Omental fat pad (tissue), 4 donors: ENCODE data around the gene SECISBP2. TPM values are rescaled to one million over a fixed set of nuclear protein-coding genes. Genes with fewer than 3 reads are reported as not detected.

Experiments
- ATAC-seq: fragments of 150-250 bp; one replicate; pipeline ENCODE4 v1.9.1; 2016; ENCODE audit warnings: mild to moderate bottlenecking, moderate library complexity; ENCODE audit not compliant: low FRiP score
- DNase-seq: peaks from one replicate; pipeline ENCODE4 v3.0.0-alpha.2; 2019; ENCODE audit warnings: low spot score
- total RNA-seq, 4 donors: library from RNA; depleted of rRNA; stranded (reverse); fragments of >200 nt; gene quantifications; one replicate each; pipeline ENCODE4 v1.1.0, GENCODE V29; 2016
- TF ChIP-seq, protein P1 (sequence below), 3 donors: fragments of 450-650 bp; IDR thresholded peaks; one replicate each; pipeline ENCODE4 v1.5.1; 2016 to 2017; ENCODE audit warnings: antibody characterized with exemption in 3 of 3, mild to moderate bottlenecking in 3 of 3, moderate library complexity in 2 of 3

SECISBP2 gene
- total RNA-seq, 4 donors from 2014 or later = 45.8 to 68.4 (median 54.2) TPM

DNA sequence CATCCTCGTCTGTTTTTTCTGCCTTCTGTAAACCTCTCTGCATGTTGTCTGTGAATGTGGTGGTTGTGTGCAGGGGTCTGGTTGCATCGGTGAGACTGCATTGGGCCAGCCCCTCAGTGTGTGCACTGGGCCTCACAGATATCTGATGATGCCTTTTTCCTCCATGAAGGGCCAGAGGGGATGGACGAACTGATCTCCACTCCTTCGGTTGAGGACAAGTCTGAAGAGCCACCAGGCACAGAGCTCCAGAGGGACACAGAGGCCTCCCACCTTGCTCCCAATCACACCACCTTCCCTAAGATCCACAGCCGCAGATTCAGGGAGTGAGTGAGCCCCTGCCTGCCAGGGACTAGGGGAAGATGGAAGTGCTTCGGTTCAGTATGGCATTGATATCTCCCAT lies 31.3 kb downstream of the SECISBP2 start:
- no peak for ATAC-seq
- TF ChIP-seq, protein P1, sequence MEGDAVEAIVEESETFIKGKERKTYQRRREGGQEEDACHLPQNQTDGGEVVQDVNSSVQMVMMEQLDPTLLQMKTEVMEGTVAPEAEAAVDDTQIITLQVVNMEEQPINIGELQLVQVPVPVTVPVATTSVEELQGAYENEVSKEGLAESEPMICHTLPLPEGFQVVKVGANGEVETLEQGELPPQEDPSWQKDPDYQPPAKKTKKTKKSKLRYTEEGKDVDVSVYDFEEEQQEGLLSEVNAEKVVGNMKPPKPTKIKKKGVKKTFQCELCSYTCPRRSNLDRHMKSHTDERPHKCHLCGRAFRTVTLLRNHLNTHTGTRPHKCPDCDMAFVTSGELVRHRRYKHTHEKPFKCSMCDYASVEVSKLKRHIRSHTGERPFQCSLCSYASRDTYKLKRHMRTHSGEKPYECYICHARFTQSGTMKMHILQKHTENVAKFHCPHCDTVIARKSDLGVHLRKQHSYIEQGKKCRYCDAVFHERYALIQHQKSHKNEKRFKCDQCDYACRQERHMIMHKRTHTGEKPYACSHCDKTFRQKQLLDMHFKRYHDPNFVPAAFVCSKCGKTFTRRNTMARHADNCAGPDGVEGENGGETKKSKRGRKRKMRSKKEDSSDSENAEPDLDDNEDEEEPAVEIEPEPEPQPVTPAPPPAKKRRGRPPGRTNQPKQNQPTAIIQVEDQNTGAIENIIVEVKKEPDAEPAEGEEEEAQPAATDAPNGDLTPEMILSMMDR (IDR thresholded peaks at IDR 0.05) = no peak
- DNase-seq = no peak

DNA sequence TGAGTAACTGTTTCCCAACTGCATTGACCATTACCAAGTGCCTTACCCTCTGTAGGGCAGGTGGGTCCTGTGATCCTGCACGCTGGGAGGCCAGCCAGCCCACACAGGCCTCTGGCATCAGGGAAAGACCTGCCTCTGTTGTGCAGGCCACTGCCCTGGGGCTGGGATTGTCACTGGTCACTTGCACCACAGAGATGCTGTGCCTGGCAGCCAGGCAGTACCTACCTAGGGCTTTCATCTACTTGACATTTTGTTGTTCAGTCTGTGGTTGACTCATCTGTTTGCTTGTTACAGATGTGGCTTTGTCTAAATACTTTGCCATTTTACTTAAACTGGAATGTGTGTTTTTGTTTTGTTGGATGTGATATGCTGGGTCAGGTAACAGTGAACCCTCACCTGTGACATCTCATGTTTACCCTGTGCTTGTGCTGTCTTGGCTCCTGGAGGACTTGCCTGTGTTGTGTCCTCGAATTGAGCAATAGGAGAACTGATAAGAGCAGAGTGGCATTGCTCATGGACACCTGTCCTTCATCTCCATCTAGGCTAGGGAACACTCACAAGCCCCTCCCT lies 32.8 kb downstream of the SECISBP2 start:
- ATAC-seq = no peak
- DNase-seq = no peak
- TF ChIP-seq, protein P1 (IDR thresholded peaks at IDR 0.05) = no peak

DNA sequence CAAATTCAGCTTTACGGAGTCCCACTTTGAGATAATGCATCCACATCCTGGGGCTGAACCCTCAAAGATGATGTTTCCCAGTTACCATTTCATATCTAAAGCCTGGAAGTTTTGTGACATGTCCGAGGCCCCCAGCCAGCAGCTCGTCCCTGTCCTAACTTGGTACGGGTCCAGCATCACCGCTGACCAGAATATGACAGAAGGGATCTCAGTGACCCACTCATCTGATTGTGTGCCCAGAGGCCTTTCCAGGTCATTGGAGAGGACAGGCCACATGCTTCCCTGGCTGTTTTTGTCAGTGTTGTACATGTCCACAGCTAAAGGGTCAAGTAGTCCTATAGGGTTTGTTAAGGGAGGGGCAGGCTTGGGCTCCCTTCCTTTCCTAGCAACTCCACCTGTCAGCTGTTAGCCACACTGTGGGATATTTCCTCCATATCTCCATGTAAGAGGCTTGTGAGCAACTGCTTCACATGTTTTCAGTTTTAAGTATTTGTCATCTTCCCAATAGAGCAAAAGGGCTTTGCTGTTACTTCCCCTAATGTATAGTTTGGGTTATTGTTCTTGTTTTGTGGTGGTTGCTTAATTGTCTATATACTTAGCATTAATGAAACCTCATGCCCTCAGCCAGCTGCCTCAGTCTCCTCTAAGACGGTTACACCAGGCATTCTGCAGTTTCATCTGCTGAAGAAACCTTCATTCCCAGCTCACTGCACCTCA lies 33.4 kb downstream of the SECISBP2 start:
- ATAC-seq (no peak), DNase-seq (no peak)
- TF ChIP-seq, protein P1 (IDR thresholded peaks at IDR 0.05) = no peak

GRCh38 chr9:89352451-89352850 lies 34.2 kb downstream of the SECISBP2 start:
- DNase-seq = no peak
- TF ChIP-seq, protein P1 (IDR thresholded peaks at IDR 0.05) = no peak
- no peak for ATAC-seq

- DNase-seq (no peak), ATAC-seq (no peak)
- TF ChIP-seq, protein P1 (IDR thresholded peaks at IDR 0.05) = no peak
These were observed 34.8 kb downstream of the SECISBP2 start for GRCh38 chr9:89352874-89353649.

GRCh38 chr9:89353989-89354388 lies 35.7 kb downstream of the SECISBP2 start:
- TF ChIP-seq, protein P1 (IDR thresholded peaks at IDR 0.05) = no peak
- no peak for ATAC-seq
- DNase-seq = no peak
